DMS 273 treated with DMSO at 0.1 percent for 48 hours (cell line): ENCODE measurements around the gene ADAMTS9.

ENCODE experiments used
- DNase-seq: peaks from one replicate; lab custom pipeline; 2025; lab: John Stamatoyannopoulos, UW

The ADAMTS9 gene

DNA sequence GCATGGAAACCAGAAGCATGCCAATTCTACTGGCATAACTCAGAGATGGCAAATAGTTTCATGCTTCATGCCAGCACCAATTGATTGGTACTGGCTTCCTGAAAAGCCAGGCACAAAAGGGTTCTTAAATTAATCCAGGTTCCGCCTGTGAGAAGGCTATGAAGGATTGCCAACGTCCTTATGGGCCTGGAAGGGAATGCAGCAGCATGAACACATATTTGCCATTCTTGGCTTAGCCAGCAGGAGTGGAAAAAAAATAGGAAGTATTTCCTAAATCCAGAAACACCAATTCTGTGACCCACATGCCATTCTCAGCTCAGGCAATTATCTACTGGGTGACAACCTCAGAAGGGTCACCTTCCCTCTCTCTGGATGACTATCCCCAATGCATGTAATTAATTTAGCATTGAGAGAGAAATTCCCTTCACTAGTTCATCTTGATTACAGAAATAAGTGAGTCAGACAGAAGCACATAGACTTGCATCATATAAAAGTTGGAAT, 36.0 kb downstream of the ADAMTS9 start:
- no peak for DNase-seq

DNA sequence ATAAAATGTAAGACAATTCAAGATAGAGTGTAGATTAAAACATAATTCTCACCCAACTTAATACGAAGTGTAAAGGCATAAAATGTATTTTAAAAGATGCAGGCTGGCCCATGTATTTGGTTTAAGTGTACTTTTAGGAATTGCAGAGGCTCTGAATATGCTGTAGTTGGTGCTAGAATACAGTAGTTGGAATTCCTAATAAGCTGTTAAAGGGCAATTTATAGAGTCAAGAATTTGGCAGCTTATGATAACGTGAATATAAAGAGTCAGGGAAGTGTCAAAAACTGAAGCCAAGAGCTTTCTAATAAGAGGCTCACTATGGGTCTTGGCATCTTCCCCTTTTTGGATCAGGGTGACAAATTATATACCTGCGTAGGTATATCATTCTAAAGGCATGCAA, 36.5 kb downstream of the ADAMTS9 start:
- no peak for DNase-seq

- DNase-seq: no peak
Observed at GRCh38 chr3:64650715-64651114, 37.1 kb downstream of the ADAMTS9 start.

- DNase-seq: no peak
Observed at GRCh38 chr3:64650096-64650622, 37.6 kb downstream of the ADAMTS9 start.

GRCh38 chr3:64648927-64649906, 38.6 kb downstream of the ADAMTS9 start:
- no peak for DNase-seq

DNA sequence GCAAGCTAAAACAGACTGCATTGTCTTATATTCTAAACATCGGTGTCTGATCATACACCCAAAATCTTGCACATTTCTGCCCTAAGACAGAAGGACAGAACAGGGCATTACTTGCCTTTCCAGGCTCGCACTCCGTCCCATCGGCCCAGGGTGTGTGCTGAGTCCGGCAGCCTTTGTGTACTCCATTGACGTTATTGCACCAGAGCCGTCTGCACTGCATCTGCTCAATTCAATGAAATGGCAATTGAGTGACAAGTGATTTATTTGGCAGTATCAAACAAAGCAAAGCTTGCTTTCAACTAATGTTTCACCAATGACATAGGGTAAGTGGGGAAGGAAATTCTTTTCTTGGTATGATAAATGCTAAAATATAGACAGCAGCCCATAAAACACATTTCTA, 40.0 kb downstream of the ADAMTS9 start:
- DNase-seq: no peak

DNA sequence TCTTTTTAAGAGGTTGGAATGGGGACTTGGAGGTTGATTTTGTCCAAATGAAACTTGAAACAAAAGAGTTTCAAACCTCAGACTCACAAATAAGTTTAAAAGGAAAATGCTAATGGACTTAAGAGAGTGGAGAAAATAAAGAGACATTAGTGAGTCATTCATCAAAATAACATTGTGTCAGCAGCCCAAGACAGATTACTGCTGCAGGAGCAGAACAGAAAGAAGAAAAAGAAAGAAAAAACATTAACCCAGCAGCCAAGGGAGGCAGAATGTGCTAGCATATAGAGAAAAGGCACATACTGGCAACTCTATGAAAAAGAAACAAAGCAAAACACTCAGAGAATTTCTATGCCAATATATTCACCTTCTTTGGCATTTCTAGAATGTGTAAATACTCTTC, 42.6 kb downstream of the ADAMTS9 start:
- DNase-seq: no peak

- DNase-seq: no peak
Observed at GRCh38 chr3:64644483-64644882, 43.3 kb downstream of the ADAMTS9 start.

GRCh38 chr3:64642327-64643151, 45.3 kb downstream of the ADAMTS9 start:
- DNase-seq: no peak

DNA sequence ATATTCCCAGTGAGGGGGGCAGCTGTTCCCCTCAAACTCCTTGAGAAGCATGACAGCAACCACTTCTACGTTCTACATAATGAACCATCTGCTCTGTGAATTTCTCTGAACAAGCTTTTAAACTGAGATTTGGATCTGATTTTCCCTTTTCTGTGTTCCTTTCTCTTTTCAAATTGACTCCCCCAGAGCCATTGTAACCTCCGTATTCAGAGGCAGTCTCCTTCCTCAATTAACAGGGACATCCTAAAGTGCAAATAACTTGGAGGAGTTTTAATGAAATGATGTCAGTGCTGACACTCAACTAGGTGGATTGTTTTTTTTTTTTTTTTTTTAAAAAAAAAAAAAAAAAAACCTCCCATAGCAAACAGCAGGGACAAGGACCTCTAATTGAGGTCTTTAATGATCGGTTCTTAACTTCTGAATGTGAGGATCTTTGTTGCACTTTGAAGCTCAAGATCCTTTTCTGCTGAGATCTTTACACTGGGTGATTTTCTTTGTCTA, 48.8 kb downstream of the ADAMTS9 start:
- DNase-seq: no peak

DNA sequence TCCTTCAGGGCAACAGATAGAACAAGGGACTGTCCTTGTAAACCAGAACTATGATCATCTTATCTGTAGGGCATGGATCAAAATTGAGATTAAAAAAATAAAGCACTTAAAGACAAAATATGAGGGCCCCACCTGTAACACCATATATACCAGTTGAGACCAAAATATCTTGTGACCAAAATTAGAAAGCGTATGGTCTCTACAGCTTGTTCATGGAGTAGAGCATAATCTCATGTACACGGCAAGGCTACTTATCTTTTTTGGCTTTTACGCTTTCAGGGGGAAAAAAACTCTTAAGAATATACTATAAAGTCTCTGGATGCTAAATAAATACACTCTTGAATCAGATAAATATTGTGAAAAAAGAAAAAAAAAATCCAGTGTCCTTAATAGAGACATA, 49.3 kb downstream of the ADAMTS9 start:
- no peak for DNase-seq

DNA sequence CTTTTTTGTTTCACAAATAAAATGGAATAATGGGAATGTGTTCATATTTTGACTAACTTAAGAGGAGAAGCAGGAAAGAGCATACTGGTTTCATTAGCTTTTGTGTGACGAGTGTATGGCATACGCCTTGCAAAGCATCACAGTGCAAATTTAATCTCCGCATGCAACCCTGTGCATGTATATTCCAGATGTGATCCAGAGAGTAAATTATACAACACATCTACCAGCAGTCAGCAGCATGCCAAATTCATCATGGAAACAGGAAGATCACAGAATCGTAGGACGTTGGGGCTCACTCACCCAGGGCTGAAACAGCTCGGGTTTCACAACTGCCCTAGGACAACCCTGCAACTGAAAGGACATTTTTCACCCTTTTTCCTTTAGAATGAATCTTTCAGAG, 53.4 kb downstream of the ADAMTS9 start:
- no peak for DNase-seq

DNA sequence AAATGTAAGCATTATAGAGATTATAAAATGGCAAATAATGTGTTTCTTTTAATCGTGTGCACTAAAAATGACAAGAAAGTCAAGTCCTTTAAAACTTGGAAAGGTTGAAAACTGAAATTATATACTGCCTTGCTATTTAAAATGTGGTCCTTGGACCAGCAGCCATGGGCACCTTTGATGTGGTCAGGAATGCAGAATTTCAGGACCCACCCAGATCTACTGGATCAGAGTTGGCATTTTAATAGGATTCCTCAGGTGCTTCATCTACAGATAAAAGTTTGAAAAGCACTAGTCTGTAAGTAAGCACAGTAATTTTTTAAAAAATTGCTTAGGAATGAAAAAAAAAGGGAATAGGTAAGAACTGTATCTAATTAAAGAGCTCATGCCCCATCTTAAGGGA, 55.8 kb downstream of the ADAMTS9 start:
- no peak for DNase-seq

DNA sequence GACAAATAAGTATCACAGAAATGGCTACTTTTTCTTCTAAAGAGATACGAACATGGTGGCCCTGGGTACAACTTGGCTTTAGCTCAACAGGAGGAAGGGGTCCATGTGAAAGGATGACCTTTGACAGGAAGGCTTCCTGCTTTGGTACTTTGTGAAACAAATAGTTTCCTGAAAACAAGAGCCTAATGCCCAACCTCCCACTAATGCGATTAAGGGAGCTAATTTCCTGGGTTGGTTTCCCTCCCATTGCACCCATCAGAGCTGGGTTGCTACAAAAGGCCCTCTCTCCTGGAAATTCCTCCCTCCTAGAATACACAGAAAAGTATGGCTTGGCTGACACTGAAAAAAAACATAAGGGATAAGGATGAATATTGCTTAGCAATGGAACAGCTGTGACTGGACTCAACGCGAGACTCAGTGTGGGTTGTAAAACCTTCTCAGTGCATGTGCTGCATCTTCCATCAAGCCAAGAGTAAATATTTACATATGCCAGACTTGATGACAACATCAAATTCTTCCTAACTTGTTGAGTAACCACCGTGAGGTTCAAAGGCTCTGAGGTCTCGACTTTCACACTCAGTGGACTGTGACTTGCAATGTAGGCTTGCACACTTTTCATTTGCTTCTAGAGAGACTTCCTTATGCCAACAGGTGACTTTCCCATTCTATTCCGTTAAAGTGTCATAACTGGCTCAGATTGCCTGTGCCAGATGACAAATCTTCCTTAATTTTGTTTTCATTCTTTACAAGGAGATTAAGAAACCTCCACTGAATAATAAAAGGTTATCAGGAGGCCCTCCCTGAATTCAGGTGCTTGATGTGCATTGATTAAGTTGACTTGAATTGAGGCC, 60.1 kb downstream of the ADAMTS9 start:
- no peak for DNase-seq

- DNase-seq: no peak
Observed at GRCh38 chr3:64627042-64627441, 60.8 kb downstream of the ADAMTS9 start.

DNA sequence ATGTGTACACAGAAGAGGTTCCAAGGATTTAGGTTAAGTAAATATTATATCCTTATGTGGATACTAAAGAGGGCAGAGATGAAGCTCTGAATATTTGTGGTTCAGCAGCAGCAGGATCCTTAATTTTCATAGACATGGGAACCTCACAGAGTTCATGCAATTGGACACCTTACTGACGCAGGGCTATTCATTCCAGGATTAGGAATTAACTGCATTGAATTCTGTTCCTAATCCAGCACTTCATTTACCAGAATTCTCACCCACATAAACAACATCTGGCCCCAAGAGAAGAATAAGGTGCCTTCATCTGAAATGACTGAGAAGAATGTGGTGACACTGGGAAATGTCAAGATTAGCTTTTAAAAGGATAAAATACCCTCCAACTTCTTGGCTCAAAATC, 62.4 kb downstream of the ADAMTS9 start:
- no peak for DNase-seq

DNA sequence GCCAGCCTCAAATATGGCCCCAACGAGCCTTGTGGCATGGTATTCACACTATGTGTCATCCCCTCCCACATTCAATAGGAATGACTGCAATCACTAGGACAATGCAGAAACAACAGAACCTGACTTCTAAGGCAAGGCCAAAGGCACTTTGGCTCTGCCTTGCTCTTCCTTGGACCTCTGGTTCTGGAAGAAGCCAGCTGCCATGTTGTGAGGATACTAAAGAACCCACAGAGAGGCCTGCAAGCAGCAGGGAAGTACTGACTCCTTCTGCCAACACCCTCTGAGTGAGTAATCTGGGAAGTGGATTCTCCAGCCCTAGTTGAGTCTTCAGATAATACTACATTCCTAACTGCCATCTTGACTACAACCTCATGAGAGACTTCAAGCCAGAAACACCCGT, 64.7 kb downstream of the ADAMTS9 start:
- no peak for DNase-seq

DNA sequence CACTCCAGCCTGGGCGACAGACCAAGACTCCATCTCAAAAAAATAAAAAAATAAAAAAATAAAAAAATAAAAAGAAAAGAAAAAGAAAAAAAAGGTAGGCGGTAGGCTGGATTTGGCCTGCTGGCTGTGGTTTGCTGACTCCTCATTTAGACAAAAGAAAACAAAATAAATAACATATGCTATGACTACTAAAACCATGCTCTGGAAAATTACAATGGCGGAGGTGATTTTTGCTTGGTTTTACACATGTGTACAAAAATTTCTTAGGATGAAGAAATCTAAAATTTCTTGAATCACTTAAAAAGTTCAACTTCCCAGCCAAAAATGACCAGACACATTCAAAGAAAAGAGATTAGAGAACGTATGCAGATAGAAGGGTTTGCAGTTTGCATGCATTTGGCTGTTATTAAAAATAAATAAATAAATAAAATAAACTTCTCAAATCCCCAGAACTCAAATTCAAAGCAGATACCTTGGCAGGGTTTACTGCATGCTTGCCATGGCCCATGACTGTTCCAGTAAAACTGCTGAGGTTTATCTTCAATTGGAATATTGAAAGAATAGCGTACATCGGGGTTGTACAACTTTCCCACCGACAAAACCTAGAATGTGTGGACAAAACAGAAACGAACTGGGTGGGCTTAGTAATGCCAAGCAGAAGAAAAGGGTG, 65.9 kb downstream of the ADAMTS9 start:
- DNase-seq: no peak

DNA sequence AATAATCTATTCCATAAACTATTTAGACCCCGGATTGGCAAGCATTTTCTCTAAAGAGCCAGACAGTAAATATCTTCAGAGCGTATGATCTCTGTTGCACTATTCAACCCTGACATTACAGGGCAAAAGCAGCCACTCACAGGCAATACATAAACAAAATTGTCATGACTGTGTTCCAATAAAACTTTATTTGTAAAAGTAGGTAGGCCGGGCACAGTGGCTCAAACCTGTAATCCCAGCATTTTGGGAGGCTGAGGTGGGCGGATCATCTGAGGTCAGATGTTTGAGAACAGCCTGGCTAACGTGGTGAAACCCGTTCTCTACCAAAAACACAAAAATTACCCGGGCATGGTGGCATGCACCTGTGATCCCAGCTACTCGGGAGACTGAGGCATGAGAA, 66.5 kb downstream of the ADAMTS9 start:
- no peak for DNase-seq

DNA sequence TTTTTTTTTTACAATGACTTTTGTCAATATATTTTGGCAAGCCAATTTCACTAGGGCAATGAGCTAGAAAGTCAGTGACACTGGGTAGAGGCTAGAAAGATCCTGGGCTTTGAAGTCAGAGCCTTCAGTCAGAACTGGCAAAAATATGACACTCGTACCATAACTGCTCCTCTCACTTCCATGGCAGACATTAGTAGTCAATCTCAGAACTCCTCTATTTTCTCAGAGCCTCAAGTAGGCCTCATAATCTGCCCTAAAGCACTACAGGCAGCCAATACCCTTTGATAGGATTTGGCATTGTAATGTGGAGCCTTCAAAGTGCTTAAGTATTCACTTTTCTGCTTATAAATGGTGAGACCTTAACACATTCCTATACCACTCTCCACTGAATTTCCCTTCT, 67.8 kb downstream of the ADAMTS9 start:
- no peak for DNase-seq

- no peak for DNase-seq
Observed at GRCh38 chr3:64619216-64619615, 68.6 kb downstream of the ADAMTS9 start.
